Measurements from ENCODE around the gene STOX2.

DNA sequence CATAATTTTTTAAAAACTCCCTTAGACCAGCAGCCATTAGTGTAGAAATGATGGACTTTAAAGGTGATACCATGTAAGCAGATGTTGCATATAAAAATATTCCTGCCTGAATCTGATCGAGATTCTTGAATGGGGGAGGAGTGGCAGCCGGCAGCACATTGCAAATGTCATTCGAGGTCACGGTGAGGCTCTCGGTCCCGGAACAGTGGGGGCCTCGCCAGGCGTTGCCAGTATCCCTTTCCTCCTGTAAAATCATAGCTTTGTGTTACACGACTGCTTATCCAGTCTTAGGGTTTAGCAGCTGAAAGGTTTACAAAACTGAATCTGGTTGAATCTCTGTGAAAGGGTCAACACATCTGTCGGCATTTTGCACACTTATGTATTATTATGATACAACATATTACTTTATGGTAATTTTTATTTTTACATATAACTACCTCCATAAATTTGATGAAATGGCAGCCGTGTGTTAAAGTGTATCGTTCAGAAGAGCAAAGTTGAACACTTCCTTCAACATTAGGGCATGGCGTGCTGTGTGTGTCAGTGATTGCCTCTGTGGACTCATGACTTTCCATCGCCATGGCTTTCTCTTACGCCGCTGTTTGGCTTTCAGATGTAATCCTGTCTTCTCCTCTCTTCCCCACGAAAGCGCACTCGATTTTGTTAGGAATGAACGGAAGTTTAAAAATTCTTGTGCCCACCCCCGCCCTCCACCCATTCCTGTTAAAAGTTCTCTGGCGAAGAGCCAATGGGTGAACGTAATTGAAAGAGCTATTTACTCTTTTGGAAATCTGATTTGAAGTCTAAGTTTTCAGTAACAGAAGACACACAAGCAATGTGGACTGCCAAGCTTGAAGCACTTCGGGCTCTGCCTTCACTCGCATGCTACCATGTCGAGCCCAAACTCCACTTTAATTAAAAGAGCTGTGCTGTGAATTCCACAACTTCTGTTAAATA lies 114.8 kb downstream of the STOX2 start:
- TF ChIP-seq, protein P1, sequence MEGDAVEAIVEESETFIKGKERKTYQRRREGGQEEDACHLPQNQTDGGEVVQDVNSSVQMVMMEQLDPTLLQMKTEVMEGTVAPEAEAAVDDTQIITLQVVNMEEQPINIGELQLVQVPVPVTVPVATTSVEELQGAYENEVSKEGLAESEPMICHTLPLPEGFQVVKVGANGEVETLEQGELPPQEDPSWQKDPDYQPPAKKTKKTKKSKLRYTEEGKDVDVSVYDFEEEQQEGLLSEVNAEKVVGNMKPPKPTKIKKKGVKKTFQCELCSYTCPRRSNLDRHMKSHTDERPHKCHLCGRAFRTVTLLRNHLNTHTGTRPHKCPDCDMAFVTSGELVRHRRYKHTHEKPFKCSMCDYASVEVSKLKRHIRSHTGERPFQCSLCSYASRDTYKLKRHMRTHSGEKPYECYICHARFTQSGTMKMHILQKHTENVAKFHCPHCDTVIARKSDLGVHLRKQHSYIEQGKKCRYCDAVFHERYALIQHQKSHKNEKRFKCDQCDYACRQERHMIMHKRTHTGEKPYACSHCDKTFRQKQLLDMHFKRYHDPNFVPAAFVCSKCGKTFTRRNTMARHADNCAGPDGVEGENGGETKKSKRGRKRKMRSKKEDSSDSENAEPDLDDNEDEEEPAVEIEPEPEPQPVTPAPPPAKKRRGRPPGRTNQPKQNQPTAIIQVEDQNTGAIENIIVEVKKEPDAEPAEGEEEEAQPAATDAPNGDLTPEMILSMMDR (IDR thresholded peaks at IDR 0.05), result no peak
- TF ChIP-seq POLR2AphosphoS5 (IDR thresholded peaks at IDR 0.05), result no peak
